ENCODE measurements around the gene NDUFAF2. TPM values are rescaled to one million over a fixed set of nuclear protein-coding genes. Genes with fewer than 3 reads are reported as not detected.
A peak's percentile ranks its signal among the peaks of the same experiment; 100 is the strongest.

NDUFAF2 gene
- total and polyA plus RNA-seq, 10 of the 15 experiments (the other 5 are each of a cell fraction or from before 2014, with no cell fraction given): 22.4 to 121 (median 65.3) TPM

DNA sequence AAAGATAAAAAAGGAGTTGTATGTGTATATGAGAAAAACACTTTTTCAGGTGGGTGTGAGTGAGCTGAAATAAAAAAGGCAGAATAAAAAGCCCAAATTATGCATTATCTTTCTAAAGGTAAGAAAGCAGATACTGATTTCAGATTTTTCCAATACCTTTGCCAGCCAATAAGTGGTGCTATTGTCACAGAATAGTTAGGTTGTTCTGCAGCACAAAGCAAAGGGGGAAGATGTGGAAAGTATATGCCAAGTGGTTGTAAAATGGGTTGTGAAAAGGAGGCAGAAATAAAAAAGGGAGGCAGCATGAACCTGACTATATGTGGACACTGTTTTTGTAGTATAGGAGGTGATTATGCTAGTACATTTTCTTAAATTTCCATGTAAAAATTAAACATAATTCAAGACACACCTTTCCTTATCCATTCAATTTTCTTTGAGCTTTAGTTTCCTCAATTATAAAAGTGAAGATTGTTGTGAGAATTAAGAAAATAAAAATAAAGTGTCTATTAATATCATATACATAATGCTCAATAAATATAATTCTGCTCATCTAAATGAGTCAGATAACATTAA lies 110.5 kb downstream of the NDUFAF2 start:
- ChIA-PET CTCF (interaction anchor here (0.6 to 7.9 kb wide), 31 partner anchors 9 to 1088 kb away, joined by 3 to 95 read pairs (median 3); no protein-coding TSS in a partner anchor), POLR2A (no interaction called here), SMC1A (ENCODE audit: uncharacterized antibody, unreplicated experiment) (interaction anchor here (0.9 to 3.1 kb wide), 16 partner anchors 10 to 878 kb away, joined by 3 to 27 read pairs (median 4); no protein-coding TSS in a partner anchor), RAD21 (ENCODE audit: unreplicated experiment) (interaction anchor here (0.7 to 1.2 kb wide), 7 partner anchors 92 to 879 kb away, joined by 3 to 7 read pairs (median 3); no protein-coding TSS in a partner anchor)
- no TSS peak for BruUV-seq (replicated peaks)
- peak; percentile 67; the same call in 1 of the 2 replicates for TF ChIP-seq SMC3 (IDR thresholded peaks at IDR 0.05; ENCODE audit: borderline replicate concordance, low read length)
- TF ChIP-seq, protein P1, sequence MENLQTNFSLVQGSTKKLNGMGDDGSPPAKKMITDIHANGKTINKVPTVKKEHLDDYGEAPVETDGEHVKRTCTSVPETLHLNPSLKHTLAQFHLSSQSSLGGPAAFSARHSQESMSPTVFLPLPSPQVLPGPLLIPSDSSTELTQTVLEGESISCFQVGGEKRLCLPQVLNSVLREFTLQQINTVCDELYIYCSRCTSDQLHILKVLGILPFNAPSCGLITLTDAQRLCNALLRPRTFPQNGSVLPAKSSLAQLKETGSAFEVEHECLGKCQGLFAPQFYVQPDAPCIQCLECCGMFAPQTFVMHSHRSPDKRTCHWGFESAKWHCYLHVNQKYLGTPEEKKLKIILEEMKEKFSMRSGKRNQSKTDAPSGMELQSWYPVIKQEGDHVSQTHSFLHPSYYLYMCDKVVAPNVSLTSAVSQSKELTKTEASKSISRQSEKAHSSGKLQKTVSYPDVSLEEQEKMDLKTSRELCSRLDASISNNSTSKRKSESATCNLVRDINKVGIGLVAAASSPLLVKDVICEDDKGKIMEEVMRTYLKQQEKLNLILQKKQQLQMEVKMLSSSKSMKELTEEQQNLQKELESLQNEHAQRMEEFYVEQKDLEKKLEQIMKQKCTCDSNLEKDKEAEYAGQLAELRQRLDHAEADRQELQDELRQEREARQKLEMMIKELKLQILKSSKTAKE (IDR thresholded peaks at IDR 0.05; ENCODE audit: low read depth, poor library complexity, severe bottlenecking): no peak
- TF ChIP-seq ZZZ3 (IDR thresholded peaks at IDR 0.05; ENCODE audit: control insufficient read depth, insufficient read length, low read depth): no peak
- TF ChIP-seq, protein P2, sequence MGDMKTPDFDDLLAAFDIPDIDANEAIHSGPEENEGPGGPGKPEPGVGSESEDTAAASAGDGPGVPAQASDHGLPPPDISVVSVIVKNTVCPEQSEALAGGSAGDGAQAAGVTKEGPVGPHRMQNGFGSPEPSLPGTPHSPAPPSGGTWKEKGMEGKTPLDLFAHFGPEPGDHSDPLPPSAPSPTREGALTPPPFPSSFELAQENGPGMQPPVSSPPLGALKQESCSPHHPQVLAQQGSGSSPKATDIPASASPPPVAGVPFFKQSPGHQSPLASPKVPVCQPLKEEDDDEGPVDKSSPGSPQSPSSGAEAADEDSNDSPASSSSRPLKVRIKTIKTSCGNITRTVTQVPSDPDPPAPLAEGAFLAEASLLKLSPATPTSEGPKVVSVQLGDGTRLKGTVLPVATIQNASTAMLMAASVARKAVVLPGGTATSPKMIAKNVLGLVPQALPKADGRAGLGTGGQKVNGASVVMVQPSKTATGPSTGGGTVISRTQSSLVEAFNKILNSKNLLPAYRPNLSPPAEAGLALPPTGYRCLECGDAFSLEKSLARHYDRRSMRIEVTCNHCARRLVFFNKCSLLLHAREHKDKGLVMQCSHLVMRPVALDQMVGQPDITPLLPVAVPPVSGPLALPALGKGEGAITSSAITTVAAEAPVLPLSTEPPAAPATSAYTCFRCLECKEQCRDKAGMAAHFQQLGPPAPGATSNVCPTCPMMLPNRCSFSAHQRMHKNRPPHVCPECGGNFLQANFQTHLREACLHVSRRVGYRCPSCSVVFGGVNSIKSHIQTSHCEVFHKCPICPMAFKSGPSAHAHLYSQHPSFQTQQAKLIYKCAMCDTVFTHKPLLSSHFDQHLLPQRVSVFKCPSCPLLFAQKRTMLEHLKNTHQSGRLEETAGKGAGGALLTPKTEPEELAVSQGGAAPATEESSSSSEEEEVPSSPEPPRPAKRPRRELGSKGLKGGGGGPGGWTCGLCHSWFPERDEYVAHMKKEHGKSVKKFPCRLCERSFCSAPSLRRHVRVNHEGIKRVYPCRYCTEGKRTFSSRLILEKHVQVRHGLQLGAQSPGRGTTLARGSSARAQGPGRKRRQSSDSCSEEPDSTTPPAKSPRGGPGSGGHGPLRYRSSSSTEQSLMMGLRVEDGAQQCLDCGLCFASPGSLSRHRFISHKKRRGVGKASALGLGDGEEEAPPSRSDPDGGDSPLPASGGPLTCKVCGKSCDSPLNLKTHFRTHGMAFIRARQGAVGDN (IDR thresholded peaks at IDR 0.05): no peak
- TF ChIP-seq, protein P3, sequence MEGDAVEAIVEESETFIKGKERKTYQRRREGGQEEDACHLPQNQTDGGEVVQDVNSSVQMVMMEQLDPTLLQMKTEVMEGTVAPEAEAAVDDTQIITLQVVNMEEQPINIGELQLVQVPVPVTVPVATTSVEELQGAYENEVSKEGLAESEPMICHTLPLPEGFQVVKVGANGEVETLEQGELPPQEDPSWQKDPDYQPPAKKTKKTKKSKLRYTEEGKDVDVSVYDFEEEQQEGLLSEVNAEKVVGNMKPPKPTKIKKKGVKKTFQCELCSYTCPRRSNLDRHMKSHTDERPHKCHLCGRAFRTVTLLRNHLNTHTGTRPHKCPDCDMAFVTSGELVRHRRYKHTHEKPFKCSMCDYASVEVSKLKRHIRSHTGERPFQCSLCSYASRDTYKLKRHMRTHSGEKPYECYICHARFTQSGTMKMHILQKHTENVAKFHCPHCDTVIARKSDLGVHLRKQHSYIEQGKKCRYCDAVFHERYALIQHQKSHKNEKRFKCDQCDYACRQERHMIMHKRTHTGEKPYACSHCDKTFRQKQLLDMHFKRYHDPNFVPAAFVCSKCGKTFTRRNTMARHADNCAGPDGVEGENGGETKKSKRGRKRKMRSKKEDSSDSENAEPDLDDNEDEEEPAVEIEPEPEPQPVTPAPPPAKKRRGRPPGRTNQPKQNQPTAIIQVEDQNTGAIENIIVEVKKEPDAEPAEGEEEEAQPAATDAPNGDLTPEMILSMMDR (IDR thresholded peaks at IDR 0.05 in 2 of 3, conservative IDR thresholded peaks at IDR 0.05 in 1 of 3; ENCODE audit: control insufficient read depth in 2 of 3, extremely low read depth in 1 of 3, insufficient read depth in 1 of 3, low read depth in 3 of 3, low read length in 3 of 3): peak; percentile 57 to 80 (median 63); a peak in 5 of 6 replicates
- no peak for TF ChIP-seq MYB (IDR thresholded peaks at IDR 0.05; ENCODE audit: borderline replicate concordance, low read depth, low read length)
- TF ChIP-seq, protein P4, sequence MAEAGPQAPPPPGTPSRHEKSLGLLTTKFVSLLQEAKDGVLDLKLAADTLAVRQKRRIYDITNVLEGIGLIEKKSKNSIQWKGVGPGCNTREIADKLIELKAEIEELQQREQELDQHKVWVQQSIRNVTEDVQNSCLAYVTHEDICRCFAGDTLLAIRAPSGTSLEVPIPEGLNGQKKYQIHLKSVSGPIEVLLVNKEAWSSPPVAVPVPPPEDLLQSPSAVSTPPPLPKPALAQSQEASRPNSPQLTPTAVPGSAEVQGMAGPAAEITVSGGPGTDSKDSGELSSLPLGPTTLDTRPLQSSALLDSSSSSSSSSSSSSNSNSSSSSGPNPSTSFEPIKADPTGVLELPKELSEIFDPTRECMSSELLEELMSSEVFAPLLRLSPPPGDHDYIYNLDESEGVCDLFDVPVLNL (IDR thresholded peaks at IDR 0.05; ENCODE audit: low read depth, low read length): no peak
- TF ChIP-seq, protein P5, sequence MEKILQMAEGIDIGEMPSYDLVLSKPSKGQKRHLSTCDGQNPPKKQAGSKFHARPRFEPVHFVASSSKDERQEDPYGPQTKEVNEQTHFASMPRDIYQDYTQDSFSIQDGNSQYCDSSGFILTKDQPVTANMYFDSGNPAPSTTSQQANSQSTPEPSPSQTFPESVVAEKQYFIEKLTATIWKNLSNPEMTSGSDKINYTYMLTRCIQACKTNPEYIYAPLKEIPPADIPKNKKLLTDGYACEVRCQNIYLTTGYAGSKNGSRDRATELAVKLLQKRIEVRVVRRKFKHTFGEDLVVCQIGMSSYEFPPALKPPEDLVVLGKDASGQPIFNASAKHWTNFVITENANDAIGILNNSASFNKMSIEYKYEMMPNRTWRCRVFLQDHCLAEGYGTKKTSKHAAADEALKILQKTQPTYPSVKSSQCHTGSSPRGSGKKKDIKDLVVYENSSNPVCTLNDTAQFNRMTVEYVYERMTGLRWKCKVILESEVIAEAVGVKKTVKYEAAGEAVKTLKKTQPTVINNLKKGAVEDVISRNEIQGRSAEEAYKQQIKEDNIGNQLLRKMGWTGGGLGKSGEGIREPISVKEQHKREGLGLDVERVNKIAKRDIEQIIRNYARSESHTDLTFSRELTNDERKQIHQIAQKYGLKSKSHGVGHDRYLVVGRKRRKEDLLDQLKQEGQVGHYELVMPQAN (conservative IDR thresholded peaks at IDR 0.05): no peak
- TF ChIP-seq RAD21 (IDR thresholded peaks at IDR 0.05; ENCODE audit: insufficient read depth, low read depth, low read length): peak; percentile 96
- in situ Hi-C loops (cut with MboI) (no loop called here), intact Hi-C loops (cut with micrococcal nuclease; ENCODE audit: unreplicated experiment) (loop anchor here (1.0 to 10.0 kb wide), 6 partner anchors 107 to 877 kb away; partner anchors contain the start of gene SMIM15)
- peak; percentile 15 for DNase-seq (ENCODE audit: low read depth, low spot score)
- peak; percentile 70 for FAIRE-seq
- Histone ChIP-seq H3K4me1 (ENCODE audit: control insufficient read depth, insufficient read depth, low read length) (peaks cover 3% of the 10 kb centered on the region; the same call in 1 of the 2 replicates), H3K9ac (ENCODE audit: control insufficient read depth, insufficient read depth, low read length) (no peak overlapping the region), H3K4me2 (ENCODE audit: control insufficient read depth, insufficient read depth) (no peak overlapping the region), H3K27ac (ENCODE audit: control insufficient read depth, insufficient read depth) (no peak overlapping the region), H2AFZ (ENCODE audit: control insufficient read depth, low read depth, low read length) (no peak overlapping the region), H3K4me3 (no peak overlapping the region), H3K27me3 (replicated peaks in 1 of 2; ENCODE audit: control insufficient read depth in 2 of 2, insufficient read depth in 2 of 2, low read length in 1 of 2) (no peaks in the 10 kb centered on the region), H3K9me3 (replicated peaks; ENCODE audit: control insufficient read depth, insufficient read depth, low read length) (no peaks in the 10 kb centered on the region), H3K36me3 (ENCODE audit: control insufficient read depth in 2 of 2, insufficient read depth in 2 of 2, low read length in 1 of 2) (no peaks in the 10 kb centered on the region), H4K20me1 (ENCODE audit: control insufficient read depth, insufficient read depth) (no peaks in the 10 kb centered on the region), H3K79me2 (ENCODE audit: control insufficient read depth, insufficient read depth, low read length) (no peaks in the 10 kb centered on the region)
- peak; percentile 80 for ATAC-seq
